Common myeloid progenitor, CD34-positive (primary cell): Measurements from ENCODE around the gene CPSF2.

Experiments
- CTCF ChIA-PET: fragments of 350-600 bp; sonication (Branson Sonifier 250); formaldehyde crosslinking; loops from one replicate; lab custom pipeline; 2021; ENCODE audit warnings: antibody characterized with exemption; lab: Charles Lee
- POLR2A ChIA-PET: fragments of 350-600 bp; sonication (Branson Sonifier 250); formaldehyde crosslinking; loops from one replicate; lab custom pipeline; 2021; ENCODE audit warnings: antibody characterized with exemption; lab: Charles Lee
- DNase-seq, 3 donors: peaks; one replicate each; pipeline versions ENCODE4 v3.0.0 to v3.0.0-alpha.2; 2013
- H3K27ac ChIP-seq, 2 experiments: 1 replicate in 1 of 2; 2 replicates in 1 of 2; pipeline ENCODE4 v1.7.0; 2013; ENCODE audit warnings: inconsistent platforms in 2 of 2, low read length in 2 of 2, mild to moderate bottlenecking in 2 of 2, low read depth in 1 of 2, moderate library complexity in 1 of 2; ENCODE audit not compliant: severe bottlenecking in 2 of 2, insufficient read depth in 1 of 2, poor library complexity in 1 of 2
- H3K27me3 ChIP-seq, 5 experiments: replicated peaks in 2 of 5; 1 replicate in 3 of 5; 2 replicates in 2 of 5; pipeline versions ENCODE4 v1.6.1 to v1.7.0; 2013; ENCODE audit warnings: low read length in 4 of 5, mild to moderate bottlenecking in 2 of 5, moderate library complexity in 2 of 5, inconsistent platforms in 1 of 5; ENCODE audit not compliant: insufficient read depth in 5 of 5, control insufficient read depth in 4 of 5
- H3K36me3 ChIP-seq, 4 experiments: 1 replicate in 2 of 4; 2 replicates in 2 of 4; pipeline versions ENCODE4 v1.6.1 to v1.7.0; 2013; ENCODE audit warnings: low read length in 3 of 4, control low read depth in 1 of 4, mild to moderate bottlenecking in 1 of 4; ENCODE audit not compliant: control insufficient read depth in 4 of 4, insufficient read depth in 4 of 4
- H3K4me1 ChIP-seq, 4 experiments: 1 replicate in 3 of 4; 2 replicates in 1 of 4; pipeline versions ENCODE4 v1.6.1 to v1.7.1; 2013; ENCODE audit warnings: low read length in 3 of 4, mild to moderate bottlenecking in 3 of 4, control low read depth in 1 of 4, inconsistent platforms in 1 of 4, moderate library complexity in 1 of 4; ENCODE audit not compliant: control insufficient read depth in 4 of 4, insufficient read depth in 4 of 4; ENCODE audit errors: control extremely low read depth in 1 of 4
- H3K4me3 ChIP-seq, 7 experiments: 1 replicate in 4 of 7; 2 replicates in 3 of 7; pipeline versions ENCODE4 v1.5.1 to v1.7.0; 2013; ENCODE audit warnings: mild to moderate bottlenecking in 7 of 7, low read length in 6 of 7, moderate library complexity in 6 of 7, inconsistent platforms in 2 of 7, low read depth in 2 of 7, control low read depth in 1 of 7; ENCODE audit not compliant: insufficient read depth in 4 of 7, control insufficient read depth in 1 of 7; ENCODE audit errors: extremely low read depth in 1 of 7
- H3K9me3 ChIP-seq, 5 experiments: 1 replicate in 4 of 5; 2 replicates in 1 of 5; pipeline versions ENCODE4 v1.6.1 to v1.7.1; 2013; ENCODE audit warnings: low read length in 4 of 5, mild to moderate bottlenecking in 2 of 5, inconsistent platforms in 1 of 5, low read depth in 1 of 5, moderate library complexity in 1 of 5; ENCODE audit not compliant: control insufficient read depth in 4 of 5, insufficient read depth in 2 of 5; ENCODE audit errors: control extremely low read depth in 1 of 5
- whole genome bisulfite sequencing: methylation state at CpG from one replicate; pipeline ENCODE4 v1.1.5; 2013; ENCODE audit not compliant: insufficient coverage; 5-methylcytosine and 5-hydroxymethylcytosine counted together

Gene CPSF2

DNA sequence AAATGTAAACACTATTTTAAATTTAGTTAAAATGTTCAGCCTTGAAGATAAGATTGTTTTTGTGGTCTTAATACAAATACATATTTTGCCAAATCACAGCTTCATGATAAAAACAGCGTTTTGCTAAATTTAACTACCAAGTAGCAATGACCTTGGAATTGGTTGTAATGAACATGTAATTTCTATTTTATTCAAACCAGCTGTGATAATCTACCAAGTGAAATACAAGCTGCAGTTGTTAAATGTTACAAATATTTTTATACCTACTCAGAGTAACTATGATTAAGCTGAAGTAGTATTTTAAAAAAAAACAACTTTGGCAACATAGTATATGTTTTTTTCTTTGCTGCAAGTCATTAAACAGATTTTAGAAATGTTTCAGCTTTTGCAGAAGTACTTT is 96.2 kb downstream of the CPSF2 start:
- Histone ChIP-seq H3K9me3 (peaks cover 0 to under 1% (median 0%) of the 10 kb centered on the region in 5 experiments), H3K36me3 (no peaks in the 10 kb centered on the region), H3K4me3 (no peak overlapping the region), H3K4me1 (no peaks in the 10 kb centered on the region), H3K27me3 (peaks cover 0 to 2% (median 0%) of the 10 kb centered on the region in 5 experiments), H3K27ac (no peak overlapping the region)
- ChIA-PET POLR2A (no interaction called here), CTCF (interaction anchor here (1.1 kb wide), 1 partner anchor 17 kb away, joined by 3 read pairs; no protein-coding TSS in a partner anchor)
- no peak for DNase-seq
- no CpG with 5 or more reads among the region's 1 CpG for WGBS
